Panc1 (cell line): Measurements from ENCODE around the gene LRP3.

Experiments used
- CTCF ChIP-seq: fragments of 450-650 bp; IDR thresholded peaks from 2 replicates; pipeline ENCODE4 v1.5.1; 2017; ENCODE audit warnings: mild to moderate bottlenecking
- POLR2AphosphoS5 ChIP-seq: IDR thresholded peaks from 2 replicates; pipeline ENCODE4 v1.6.1; 2012; ENCODE audit warnings: mild to moderate bottlenecking, low read depth, low read length, moderate library complexity

- TF ChIP-seq POLR2AphosphoS5 (no peak), CTCF (no peak; the same call in 1 of the 2 replicates)
These were observed 20.5 kb downstream of the LRP3 start for GRCh38 chr19:33214596-33214995.
